Measurements from ENCODE around the gene MUS81. TPM values are rescaled to one million over a fixed set of nuclear protein-coding genes. Genes with fewer than 3 reads are reported as not detected.
A peak's percentile ranks its signal among the peaks of the same experiment; 100 is the strongest.
"Not testable (repeated sequence)": the region's sequence is repeated elsewhere in the genome, so short reads cannot be mapped to it uniquely, and the experiment has no call there.

The MUS81 gene
- total RNA-seq, 1 donor from 2014 or later: 20.4 TPM

DNA sequence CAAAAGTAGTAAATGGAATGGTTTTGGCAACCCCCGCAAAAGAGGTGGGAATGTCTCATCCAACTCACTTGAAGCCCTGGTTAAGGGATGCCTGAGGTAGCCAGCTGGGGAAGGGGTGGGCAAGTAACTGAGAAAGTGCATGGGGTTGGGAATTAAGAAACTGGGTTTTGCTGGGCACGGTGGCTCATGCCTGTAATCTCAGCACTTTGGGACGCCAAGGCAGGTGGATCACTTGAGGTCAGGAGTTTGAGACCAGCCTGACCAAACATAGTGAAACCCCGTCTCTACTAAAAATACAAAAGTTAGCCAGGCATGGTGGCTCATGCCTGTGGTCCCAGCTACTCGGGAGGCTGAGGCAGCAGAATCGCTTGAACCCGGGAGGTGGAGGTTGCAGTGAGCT lies 11.5 kb upstream of the MUS81 start:
- ATAC-seq: not testable (repeated sequence)

DNA sequence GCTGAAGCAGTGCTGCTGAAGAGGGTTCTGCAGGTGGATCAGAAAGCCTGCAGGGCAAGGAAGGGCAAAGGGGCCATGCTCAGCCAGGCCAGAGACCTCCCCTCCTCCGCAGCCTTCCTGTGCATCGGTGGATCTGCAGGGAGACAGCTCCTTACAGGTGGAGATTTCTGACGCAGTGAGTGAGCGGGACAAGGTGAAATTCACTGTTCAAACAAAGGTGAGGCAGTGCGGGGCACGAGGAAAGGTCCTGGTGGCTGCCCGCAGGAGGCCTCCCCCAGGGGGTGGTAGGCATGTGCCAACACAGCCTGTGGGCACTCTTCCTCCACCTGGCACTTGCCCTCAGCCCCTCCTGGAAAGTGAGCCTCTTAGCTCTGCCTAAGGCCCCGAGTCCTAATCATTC lies 10.9 kb upstream of the MUS81 start:
- peak; percentile 2 for ATAC-seq

DNA sequence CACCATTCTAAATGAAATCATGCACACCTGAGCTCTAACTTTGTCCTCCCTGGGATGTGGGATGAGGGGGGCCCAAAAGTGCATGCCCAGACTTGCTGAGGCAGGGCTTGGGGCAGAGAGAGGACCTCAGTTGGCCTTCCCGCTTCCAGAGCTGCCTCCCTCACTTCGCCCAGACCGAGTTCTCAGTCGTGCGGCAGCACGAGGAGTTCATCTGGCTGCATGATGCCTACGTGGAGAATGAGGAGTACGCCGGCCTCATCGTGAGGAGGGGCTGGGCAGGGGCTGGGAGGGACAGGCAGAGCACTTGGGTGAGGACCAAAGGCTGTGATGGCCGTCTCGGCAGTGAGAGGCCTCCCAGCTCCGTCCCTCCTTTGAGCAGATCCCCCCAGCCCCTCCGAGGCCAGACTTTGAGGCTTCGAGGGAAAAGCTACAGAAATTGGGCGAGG lies 10.4 kb upstream of the MUS81 start:
- peak; percentile 0 for ATAC-seq

DNA sequence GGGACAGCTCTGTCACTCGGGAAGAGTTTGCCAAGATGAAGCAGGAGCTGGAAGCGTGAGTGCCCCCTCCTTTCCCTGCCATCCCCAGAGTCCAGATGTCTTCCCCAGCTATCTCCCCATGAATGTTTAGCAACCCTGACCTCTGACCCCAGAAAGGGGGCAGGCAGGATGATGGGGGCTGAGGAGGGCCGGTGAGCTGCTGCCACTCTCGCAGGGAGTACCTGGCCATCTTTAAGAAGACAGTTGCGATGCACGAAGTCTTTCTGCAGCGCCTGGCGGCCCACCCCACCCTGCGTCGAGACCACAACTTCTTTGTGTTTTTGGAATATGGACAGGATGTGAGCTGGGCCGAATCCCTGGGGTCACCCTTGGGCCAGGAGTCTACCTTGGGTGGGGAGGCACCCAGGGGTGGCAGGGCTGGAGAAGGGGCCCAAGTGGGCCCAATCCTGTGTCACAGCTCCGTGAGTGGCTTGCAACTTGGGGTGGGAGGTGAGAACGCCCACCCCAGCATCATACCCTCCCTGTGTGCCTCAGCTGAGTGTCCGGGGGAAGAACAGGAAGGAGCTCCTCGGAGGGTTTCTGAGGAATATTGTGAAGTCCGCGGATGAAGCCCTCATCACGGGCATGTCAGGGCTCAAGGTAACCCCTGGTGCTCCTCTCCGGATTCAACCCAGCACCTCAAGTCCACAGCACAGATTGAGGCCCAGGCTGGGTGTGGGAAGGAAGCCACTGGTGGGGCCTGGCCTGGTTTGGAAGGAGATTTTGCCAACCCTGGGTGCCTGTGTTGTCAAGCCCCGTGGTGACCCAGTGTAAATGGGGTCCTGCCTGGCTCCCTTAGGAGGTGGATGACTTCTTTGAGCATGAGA lies 9.8 kb upstream of the MUS81 start:
- ATAC-seq: peak; percentile 6

DNA sequence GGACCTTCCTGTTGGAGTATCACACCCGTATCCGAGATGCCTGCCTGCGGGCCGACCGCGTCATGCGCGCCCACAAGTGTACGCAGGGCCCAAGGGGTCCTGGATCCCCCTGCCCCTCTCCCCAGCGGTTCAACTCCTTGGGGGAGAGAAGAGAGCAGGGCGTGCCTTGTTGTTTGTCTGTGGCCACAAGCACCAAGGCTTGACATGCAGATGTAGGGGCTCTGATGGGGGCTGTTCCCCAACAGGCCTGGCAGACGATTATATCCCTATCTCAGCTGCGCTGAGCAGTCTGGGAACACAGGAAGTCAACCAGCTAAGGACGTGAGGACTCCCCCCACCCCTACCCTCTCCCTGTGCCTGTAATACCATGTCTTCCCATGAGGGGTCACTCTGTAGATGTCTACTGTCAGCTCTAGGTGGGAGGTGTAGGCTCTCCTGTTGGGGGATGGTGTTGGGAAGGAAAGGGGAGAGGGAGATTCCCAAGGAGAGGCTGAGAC lies 9.1 kb upstream of the MUS81 start:
- ATAC-seq: peak; percentile 22

DNA sequence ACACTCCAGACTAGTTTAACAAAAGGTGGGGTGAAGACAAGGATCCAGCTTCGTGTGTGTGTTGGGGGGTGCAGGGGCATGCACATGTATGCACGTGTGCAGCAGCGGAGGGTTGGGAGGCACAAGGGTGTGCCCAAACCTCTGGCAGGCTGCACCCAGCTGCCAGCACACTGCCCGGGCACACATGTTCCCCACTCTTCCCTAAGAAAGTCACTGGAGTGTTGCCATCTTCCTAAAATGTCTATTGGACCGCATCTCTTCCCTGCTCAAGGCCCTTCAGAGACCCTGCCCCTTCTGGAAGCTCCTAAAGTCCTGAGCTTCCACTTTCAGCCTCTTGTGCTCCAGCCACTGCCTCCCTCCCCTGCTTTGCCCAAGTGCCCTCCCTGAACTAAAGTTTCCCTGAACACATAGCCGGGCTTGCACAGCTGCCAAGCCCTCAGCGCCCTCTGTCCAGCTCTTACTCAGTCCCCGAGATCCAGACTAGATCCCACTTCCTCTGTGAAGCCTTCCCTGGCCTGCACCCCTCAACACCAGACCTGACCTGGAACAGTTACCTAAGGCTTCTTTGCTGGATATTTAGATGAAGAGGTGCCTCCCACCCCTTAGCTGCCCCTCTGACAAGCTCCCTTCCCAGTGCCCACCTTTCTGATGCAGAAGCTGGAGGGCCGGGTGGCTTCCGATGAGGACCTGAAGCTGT lies 8.3 kb upstream of the MUS81 start:
- no peak for ATAC-seq

DNA sequence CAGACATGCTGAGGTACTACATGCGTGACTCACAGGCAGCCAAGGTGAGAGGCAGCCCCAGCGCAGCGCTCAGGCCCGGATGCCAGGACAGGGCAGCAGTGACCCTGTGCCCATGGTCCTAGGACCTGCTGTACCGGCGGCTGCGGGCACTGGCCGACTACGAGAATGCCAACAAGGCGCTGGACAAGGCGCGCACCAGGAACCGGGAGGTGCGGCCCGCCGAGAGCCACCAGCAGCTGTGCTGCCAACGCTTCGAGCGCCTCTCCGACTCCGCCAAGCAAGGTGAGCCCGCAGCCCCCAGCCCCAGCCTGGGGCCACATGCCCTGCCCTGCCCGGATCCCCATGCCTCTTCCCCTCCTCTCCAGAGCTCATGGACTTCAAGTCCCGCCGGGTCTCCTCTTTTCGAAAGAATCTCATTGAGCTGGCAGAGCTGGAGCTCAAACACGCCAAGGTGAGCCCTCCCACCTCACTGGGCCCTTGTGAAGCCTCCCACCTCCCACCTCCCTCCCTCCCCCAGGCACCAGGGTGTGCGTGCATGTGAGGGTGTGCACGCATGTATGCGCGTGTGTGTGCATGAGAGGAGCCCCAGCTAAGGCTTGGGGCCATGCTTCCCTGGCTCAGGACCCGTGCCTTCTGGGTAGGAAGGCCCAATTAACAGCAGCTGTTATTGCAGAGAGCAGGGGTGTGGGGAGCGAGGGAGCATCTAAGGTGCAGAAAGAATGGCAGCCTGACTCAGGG lies 7.6 kb upstream of the MUS81 start:
- ATAC-seq: no peak

DNA sequence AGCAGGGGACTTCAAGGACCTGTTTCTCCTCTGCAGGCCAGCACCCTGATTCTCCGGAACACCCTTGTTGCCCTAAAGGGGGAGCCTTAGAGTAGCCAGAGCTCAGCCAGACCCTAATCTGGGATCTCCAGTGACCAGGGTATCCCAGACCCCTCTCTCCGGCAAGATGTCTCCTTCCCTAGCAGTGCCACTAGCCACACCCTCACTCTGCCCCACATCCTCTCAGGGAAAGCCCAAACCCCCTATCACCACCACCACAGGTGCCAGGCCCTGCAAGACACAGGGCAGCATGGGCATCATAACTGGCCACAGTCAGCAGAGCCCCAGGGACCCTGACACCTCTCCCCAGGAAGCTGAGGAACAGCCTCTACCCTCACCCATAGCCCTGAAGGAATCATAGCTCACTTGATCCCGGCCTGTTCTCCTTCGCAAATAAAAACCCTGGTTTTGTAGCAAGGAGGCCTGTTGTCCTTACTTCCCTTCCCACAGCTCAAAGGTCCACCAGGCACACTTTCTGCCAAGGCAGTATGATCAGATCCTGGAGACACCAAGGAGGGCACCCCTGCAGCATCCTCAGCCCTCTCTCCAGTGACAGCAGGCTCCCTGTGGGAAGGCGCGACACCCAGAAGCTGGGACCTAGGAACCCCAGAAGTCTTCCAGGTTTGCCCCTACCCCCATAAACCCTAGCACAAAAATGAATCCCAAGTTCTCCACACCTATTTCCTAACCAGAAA lies 6.8 kb upstream of the MUS81 start:
- ATAC-seq: no peak

DNA sequence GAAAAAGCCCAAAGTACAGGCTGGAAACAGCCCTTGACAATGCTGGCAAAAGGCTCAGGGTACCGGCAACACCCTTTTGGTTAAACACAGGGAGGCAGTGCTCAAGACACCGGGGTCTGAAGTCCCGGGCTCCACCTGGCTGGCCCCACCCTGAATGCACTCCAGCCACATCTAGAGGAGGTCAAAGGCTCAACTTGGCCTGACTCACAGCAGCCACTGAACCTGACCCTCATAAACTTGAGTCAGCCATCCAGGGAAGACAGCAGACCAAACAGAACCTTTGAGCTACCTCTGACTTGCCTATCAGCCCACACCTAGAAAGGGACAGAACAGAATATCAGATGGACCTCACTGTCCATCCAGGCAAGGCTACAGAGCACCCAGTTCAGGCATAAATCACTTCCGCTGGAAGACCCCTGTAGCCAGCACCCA lies 6.1 kb upstream of the MUS81 start:
- ATAC-seq: no peak

DNA sequence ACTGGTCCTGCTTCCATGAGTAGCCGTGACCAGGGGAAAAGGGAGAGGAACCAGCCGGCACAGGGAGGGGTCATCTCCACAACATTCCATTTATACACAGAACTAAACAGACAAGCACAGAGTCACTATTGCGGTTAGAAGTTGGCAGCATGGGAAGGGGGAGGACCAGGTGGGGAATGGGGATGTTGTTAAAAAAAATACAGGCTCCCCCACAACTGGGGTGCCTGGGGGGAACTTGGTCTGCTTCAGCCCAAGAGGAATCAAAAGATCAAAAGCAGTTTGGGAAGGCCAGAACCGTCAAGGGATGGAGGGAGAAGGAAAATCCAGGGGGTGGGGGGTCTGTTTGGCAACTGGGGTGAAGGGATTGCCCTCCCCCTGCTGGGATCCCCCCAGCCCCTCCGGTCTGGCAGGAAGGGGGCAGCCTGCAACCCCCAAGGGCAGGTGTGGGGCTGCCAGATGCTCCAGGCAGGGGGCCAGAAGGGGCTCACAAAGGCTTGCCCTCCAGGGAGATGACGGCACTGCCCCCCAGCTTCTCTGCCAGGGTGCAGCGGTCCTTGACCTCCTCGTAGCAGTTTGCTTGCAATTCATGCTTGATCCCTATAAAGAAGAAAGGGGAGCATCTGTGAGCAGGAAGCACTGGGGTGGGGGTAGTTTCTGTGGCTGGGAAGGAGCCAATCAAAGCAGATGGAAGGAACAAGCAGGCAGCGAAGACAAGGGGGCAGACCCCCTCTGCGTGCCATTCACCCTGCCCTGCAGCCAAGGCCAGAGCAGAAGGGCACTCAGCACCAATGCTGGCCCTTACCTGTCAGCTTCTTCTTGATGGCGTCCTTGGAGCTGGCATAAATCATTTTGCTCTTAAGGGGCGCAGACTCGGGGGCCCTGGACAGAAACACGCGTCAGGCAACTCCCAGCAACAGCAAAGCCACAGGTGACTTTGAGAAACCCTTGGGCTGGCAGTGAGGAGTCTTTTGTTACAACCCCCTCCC lies 5.1 kb upstream of the MUS81 start:
- ATAC-seq: no peak

DNA sequence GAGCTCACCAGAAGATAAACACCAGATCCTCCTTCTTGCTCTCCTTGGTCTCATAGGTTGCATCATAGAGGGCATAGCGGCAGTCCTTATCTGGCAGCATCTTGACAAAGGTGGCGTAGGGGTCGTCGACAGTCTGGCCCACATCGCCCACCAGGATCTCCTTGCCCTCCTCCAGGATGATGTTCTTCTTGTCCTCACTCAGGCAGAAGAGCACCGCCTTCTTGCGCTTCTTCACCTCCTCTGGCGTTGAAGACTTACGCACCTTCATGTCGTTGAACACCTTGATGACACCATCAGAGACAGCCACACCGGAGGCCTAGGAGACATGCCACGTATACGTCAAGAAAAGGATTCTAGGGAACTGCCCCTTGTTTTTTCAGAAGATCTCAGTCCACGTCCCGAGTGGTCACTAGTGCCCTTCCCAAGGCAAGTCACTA lies 4.3 kb upstream of the MUS81 start:
- ATAC-seq: no peak

DNA sequence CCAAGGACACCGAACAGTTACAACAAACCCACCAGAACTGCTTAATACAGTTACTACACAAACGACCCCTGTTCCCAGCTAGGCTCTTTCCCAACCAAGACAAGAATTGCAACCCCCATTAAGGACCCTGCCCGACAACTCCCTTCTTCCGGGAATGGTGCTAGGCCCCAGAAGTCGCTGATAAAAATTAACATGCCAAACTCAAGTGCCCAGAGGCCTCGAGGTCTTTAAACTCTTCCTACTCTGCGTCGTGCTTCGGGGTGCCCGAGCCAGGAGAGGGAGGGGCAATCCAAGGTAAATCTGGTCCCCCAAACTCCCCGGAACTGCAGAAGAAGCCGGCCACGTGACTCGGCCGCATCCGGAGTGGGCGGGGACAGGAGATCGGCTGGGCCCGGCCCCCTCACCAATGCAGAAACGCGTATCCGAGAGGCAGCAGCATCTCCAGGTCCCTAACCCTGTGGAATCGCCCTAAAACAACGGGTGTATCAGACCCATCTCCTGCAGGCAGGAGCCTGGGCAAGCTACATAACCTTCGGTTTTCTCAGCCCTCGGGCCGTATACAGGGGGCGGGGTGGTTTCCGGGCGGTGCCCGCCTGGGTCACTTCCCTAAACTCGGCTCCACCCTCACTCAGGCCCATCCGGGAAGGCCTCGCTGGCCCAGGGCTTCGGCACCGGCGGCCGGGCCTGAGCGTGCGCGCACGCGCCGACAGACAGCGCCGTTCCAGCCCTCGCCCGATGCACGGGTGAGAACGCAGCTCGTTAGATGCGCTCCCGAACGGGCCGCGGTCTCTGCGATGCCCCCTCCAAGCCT lies 3.3 kb upstream of the MUS81 start:
- ATAC-seq: peak; percentile 43

DNA sequence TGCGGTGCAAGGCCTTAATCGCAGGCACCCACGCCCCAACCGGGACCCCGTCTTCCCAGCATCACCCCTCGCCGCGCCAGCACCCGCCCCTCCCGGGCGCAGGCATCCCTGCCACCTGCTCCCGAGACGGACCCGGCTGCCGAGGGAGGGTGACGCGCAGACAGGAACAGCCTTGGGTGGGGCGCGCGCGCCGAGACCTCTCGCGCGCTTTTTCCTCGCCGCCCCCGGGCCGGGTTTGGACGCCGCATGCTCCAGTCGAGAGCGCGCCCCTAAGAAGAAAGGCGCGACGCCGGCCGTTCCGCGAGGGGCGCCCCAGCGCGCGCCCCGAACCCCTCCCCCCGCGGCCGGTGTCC lies 2.8 kb upstream of the MUS81 start:
- peak; percentile 0 for ATAC-seq

DNA sequence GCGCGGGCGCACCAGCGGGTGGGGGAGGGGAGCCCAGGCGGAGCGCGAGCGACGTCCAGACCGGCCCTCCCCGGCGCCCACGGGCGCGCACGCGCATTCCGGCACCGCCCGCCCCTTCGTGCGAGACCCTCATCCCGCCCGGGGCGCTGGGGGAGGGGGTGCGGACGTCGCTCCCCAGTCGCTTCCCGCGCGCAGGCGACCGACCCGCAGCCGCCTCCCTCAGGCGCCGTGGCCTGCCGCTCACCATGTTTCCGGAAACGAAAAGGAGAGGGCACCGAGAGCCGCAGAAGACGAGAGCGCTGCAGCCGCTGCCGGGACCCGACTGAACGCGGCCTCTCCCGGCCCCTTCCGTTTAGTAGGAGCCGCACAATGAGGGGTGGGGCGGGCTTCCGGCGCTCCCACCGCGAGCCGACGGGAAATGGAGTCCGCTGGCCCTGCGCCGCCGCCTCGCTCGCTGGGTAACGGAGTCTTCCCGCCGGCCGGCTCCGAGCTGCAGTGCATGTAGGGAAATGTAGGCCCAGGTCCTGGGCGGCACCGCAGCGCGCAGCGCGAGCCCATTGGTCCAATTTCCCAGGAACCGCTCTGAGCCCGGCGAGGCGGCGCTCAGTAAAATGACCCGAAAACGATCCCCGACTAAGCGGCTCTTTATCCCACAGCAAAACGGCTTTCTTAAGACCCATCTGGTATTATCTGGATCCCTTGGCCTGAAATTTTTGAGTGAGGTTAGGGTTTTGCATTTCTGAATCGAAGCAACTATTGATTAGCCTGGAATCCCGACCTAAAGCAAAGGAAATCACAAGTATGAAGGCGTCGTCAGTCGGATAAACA lies 2.2 kb upstream of the MUS81 start, which contains the start of gene CFL1:
TSS of gene CFL1 (minus strand) at position 328 of the 828 bp plus-strand sequence. CDS start at position 247, 81 bp downstream.
- peak; percentile 76 for ATAC-seq

DNA sequence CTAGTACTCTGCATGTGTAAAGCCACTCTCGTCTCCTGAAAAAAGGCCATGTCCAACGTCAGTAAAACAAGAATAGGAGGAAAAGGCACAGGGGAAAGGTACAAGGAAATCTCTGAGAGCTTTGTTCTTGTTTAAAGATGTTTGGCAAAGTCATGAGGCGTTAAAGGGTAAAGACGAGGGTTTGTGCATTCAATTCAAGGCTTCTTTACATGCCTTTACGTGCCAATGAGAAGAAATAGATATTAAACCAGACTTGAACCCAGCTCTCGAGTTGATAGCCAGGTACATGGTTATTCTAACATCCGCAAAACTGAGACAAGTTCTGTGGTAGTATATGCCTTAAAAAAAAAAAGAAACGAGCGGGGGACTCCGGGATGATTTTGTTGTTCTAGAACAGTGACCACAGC lies 1.5 kb upstream of the MUS81 start:
- no peak for ATAC-seq

DNA sequence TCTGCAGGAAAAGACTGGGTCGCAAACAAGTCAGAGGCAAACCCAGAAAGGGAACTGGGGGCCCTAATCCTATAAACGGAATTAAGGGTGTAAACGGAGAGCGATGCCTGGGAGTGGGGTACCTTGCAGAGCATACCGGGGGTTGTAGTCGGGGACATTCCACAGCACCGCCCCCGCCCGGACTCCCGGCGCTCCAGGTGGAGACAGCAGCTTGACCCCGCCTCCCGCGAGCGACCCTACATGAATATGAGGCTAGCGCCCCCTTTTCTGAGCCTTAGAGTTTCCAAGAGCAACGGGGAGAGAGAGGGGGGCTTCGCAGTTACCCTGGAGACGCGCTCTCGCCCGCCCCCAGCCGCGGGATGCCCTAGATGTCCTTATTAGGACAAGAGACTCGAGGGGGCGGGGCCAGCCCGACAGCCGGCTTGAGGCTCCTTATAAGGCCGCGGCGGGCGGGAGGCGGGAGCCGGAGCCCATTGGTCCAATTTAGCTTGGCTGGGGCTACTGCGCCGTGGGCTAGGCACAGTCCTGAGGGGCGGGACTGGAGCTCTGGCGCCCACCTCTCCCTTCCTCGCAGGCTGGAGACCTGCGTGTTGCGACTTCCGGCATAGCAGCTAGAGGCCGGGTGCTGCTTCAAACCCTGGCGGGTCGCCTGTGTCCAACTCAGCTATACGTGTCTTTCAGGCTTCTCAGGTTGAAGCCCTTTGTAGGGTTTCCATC lies 980 bp upstream of the MUS81 start:
- ATAC-seq: peak; percentile 67

DNA sequence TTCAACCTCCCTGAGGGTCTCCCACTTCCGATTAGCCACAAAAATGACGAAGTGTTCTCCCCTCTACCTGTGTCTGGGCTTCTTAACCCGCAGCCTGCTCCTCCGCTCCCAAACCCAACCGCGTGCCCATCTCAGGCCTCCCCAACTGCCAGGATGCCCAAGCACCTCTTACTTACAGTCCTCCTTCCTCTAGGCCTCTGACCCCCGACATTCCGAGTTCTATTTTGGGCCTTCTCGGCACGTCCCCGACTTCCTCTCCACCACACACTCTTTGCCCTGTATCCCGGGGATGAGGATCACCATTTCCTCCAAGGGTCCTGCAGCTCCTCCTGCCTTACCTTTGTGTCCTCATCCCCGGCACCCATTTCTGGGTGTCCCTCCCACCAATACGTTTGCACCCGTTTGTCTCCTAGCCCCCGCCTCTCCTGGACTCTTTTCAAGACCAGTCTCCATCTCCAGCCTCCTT lies 388 bp upstream of the MUS81 start:
- ATAC-seq: no peak

DNA sequence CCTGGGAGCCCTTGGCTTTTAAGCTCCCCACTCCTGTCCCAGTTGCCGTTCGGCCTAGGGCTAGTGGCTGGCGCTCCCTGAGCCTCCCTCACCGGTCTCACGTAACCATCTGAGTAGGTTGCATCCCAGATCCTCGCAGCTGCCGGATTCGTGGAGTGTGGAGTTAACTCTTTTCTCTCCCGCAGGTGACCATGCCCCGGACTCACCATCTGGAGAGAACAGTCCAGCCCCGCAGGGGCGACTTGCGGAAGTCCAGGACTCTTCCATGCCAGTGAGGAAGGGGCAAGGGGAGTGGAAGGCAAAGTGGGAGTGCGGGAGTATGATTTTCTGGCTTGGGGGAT lies 902 bp downstream of the MUS81 start:
- no peak for ATAC-seq

All from esophagus mucosa (tissue), 1 donor.